HUES6 (cell line): ENCODE data around the gene SLC35A1.
A peak's percentile ranks its signal among the peaks of the same experiment; 100 is the strongest.
"Not testable (repeated sequence)": the region's sequence is repeated elsewhere in the genome, so short reads cannot be mapped to it uniquely, and the experiment has no call there.

Experiments used
- H3K27ac ChIP-seq: 2 replicates; pipeline ENCODE4 v1.7.0; 2013; ENCODE audit warnings: low read depth, mild to moderate bottlenecking, low read length, inconsistent platforms
- H3K27me3 ChIP-seq: 2 replicates; pipeline ENCODE4 v1.6.1; 2013; ENCODE audit warnings: low read length; ENCODE audit not compliant: control insufficient read depth, insufficient read depth
- H3K36me3 ChIP-seq: 2 replicates; pipeline ENCODE4 v1.6.1; 2013; ENCODE audit warnings: low read length; ENCODE audit not compliant: control insufficient read depth, insufficient read depth
- H3K4me1 ChIP-seq: 2 replicates; pipeline ENCODE4 v1.6.1; 2013; ENCODE audit warnings: low read length; ENCODE audit not compliant: control insufficient read depth, insufficient read depth
- H3K4me3 ChIP-seq: 2 replicates; pipeline ENCODE4 v1.5.1; 2013; ENCODE audit warnings: low read depth, low read length
- H3K9ac ChIP-seq: one replicate; pipeline ENCODE4 v1.6.1; 2013; ENCODE audit warnings: mild to moderate bottlenecking, low read length
- H3K9me3 ChIP-seq: 2 replicates; pipeline ENCODE4 v1.6.1; 2013; ENCODE audit warnings: low read depth, low read length; ENCODE audit not compliant: control insufficient read depth, insufficient read depth

The SLC35A1 gene

GRCh38 chr6:87483929-87484328 lies 11.2 kb downstream of the SLC35A1 start:
- Histone ChIP-seq H3K36me3 (no peaks in the 10 kb centered on the region), H3K27ac (no peak overlapping the region), H3K27me3 (no peaks in the 10 kb centered on the region), H3K9me3 (peaks cover 5% of the 10 kb centered on the region; the same call in 1 of the 2 replicates), H3K9ac (peak overlapping the region; percentile 6), H3K4me1 (peaks cover 12% of the 10 kb centered on the region), H3K4me3 (peak overlapping the region; percentile 2; the same call in 1 of the 2 replicates)

- Histone ChIP-seq H3K27ac (no peak overlapping the region), H3K9me3 (peaks cover 5% of the 10 kb centered on the region; the same call in 1 of the 2 replicates), H3K36me3 (no peaks in the 10 kb centered on the region), H3K9ac (no peak overlapping the region), H3K27me3 (no peaks in the 10 kb centered on the region), H3K4me1 (peaks cover 12% of the 10 kb centered on the region), H3K4me3 (no peak overlapping the region)
Measured at GRCh38 chr6:87484491-87484890, 11.7 kb downstream of the SLC35A1 start.

- Histone ChIP-seq H3K4me3 (no peak overlapping the region), H3K9me3 (peaks cover 5% of the 10 kb centered on the region; the same call in 1 of the 2 replicates), H3K27ac (no peak overlapping the region), H3K36me3 (no peaks in the 10 kb centered on the region), H3K4me1 (peaks cover 12% of the 10 kb centered on the region), H3K9ac (no peak overlapping the region), H3K27me3 (no peaks in the 10 kb centered on the region)
Measured at GRCh38 chr6:87487555-87487954, 14.8 kb downstream of the SLC35A1 start.

DNA sequence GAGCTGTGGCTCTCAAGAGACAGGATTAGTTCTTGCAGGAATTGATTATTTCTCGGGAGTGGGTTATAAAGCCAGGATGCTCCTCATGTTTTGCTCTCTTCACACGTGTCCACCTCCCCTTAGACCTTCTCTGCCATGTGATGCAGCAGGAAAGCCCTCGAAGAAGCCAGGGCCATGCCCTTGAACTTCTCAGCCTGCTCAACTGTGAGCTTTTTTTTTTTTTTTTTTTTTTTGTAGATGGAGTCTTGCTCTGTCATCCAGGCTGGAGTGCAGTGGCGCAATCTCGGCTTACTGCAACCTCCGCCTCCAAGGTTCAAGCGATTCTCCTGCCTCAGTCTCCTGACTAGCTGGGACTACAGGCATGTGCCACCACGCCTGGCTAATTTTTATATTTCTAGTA lies 16.6 kb downstream of the SLC35A1 start:
- not testable (repeated sequence) for H3K27me3 ChIP-seq, H3K27ac ChIP-seq, H3K9ac ChIP-seq, H3K4me3 ChIP-seq, H3K9me3 ChIP-seq, H3K4me1 ChIP-seq, H3K36me3 ChIP-seq

GRCh38 chr6:87494761-87495422 lies 22.1 kb downstream of the SLC35A1 start:
- Histone ChIP-seq H3K9me3 (no peaks in the 10 kb centered on the region), H3K27me3 (no peaks in the 10 kb centered on the region), H3K27ac (no peak overlapping the region), H3K4me3 (no peak overlapping the region), H3K36me3 (peaks cover 3% of the 10 kb centered on the region; the same call in 1 of the 2 replicates), H3K9ac (no peak overlapping the region), H3K4me1 (no peaks in the 10 kb centered on the region)

GRCh38 chr6:87498048-87498447 lies 25.3 kb downstream of the SLC35A1 start:
- no peak overlapping the region for H3K9ac ChIP-seq
- H3K27me3 ChIP-seq: no peaks in the 10 kb centered on the region
- no peak overlapping the region for H3K4me3 ChIP-seq
- H3K36me3 ChIP-seq: peaks cover 7% of the 10 kb centered on the region
- no peaks in the 10 kb centered on the region for H3K9me3 ChIP-seq
- H3K27ac ChIP-seq: no peak overlapping the region
- no peaks in the 10 kb centered on the region for H3K4me1 ChIP-seq

DNA sequence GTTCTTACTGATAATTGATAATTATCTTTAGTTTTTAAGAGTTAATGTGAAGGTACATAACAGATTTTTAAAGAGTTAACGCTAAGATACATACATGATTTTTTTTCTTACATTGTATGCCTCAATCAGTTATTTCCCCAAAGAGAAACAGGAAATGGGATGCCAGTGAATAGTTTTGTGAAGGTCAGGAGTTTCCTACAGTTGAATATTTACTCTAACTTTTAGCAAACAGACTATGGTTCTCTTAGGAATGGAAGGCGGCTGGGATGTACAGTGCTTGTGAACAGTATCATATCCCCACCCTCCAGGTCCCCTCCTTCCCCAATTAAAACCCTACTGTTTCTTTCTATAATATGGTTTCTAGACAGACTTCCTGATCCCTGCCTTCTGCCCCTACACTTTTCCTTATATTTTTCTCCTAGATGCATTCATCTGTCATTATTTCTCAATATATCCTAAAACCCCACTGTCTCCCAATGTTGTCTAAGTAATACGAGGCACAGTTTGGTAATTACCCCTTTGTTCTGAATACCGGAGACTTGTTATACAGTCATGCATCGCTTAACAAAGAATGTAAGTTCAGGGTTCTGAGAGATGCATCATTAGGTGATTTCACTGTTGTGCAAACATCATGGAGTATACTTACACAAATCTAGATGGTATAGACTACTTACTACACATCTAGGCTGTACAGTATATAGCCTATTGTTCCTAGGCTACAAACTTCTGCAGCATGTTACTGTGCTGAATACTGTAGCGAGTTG lies 29.2 kb downstream of the SLC35A1 start:
- H3K36me3 ChIP-seq: peaks cover 13% of the 10 kb centered on the region
- H3K9me3 ChIP-seq: no peaks in the 10 kb centered on the region
- H3K27me3 ChIP-seq: no peaks in the 10 kb centered on the region
- H3K9ac ChIP-seq: no peak overlapping the region
- H3K4me3 ChIP-seq: no peak overlapping the region
- no peak overlapping the region for H3K27ac ChIP-seq
- no peaks in the 10 kb centered on the region for H3K4me1 ChIP-seq

DNA sequence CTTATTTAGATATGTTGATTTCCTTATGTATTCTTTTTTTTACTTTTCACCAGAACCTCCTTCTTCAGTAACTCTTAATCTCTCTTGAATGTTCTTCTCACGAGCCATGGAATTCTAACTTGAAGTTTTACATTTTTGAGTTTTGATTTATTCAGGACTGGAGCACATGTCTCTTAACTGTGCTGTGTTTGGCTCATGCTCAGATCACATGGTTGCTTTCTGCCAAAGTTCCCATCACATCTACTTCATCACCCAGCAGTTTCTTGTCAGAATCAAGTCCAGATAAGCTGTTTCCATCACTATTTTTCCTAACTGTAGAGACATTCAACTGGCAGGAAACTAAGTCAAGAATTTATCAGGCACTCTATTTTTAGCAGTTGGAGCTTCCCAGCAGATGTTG lies 31.7 kb downstream of the SLC35A1 start:
- H3K4me3 ChIP-seq: no peak overlapping the region
- H3K9me3 ChIP-seq: no peaks in the 10 kb centered on the region
- H3K27me3 ChIP-seq: no peaks in the 10 kb centered on the region
- no peak overlapping the region for H3K9ac ChIP-seq
- H3K27ac ChIP-seq: no peak overlapping the region
- H3K4me1 ChIP-seq: no peaks in the 10 kb centered on the region
- peaks cover 27% of the 10 kb centered on the region for H3K36me3 ChIP-seq

DNA sequence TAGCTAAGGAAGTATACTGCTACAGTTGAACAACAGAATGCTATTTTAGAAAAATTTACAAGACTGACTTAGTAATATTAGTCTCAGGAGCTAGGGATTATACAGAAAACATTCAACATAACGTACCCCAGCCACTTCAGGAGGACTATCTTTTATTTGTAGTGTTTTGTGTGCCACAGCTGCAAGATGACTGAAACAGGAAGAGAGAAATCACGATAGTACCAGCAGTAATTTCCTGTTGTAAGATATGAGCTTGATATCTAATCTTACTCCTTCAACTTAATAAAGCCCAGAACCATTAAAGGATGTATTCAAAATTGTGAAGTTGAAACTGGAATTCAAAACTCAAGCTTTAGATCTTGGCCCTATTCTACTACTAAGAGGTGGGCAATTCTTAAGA lies 42.1 kb downstream of the SLC35A1 start:
- H3K4me3 ChIP-seq: no peak overlapping the region
- H3K4me1 ChIP-seq: no peaks in the 10 kb centered on the region
- H3K27ac ChIP-seq: no peak overlapping the region
- peaks cover 93% of the 10 kb centered on the region for H3K36me3 ChIP-seq
- H3K9ac ChIP-seq: no peak overlapping the region
- no peaks in the 10 kb centered on the region for H3K9me3 ChIP-seq
- H3K27me3 ChIP-seq: no peaks in the 10 kb centered on the region

DNA sequence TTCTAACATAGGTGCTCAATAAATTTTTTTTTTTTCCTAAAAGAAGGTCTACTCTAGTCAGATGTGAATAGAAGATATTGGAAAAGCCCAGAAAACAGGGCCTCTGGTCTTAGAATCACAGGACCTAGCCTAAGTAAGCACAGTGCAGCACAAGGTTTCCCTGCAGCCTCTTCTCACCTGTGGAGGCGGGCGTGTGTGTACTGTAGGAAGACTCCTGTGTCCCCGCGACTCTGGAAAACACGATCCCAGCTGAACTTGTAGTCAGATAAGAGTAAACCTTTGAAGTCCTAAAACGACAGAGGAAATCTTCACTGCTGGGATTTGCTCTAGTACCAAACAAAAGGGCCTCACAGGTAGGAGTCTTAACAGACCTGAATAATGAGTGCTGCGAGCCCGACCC lies 45.7 kb downstream of the SLC35A1 start:
- H3K4me1 ChIP-seq: no peaks in the 10 kb centered on the region
- no peaks in the 10 kb centered on the region for H3K27me3 ChIP-seq
- H3K36me3 ChIP-seq: peaks cover 79% of the 10 kb centered on the region
- no peak overlapping the region for H3K4me3 ChIP-seq
- H3K9ac ChIP-seq: no peak overlapping the region
- H3K9me3 ChIP-seq: no peaks in the 10 kb centered on the region
- no peak overlapping the region for H3K27ac ChIP-seq

DNA sequence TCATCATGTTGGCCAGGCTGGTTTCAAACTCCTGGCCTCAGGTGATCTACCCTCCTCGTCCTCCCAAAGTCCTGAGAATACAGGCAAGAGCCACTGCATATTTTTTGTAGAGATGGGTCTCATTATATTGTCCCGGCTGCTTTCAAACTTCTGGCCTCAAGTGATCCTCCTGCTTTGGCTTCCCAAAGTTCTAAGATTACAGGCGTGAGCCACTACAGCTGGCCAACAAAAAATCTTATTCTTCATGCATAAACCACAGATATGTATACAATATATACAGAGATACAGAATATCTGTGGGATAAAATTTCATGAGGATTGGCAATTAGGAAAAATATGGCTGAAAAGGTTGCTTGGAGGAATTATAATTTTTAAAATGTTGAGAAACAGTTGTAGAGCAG lies 49.9 kb downstream of the SLC35A1 start:
- H3K36me3 ChIP-seq: peaks cover 59% of the 10 kb centered on the region
- H3K27ac ChIP-seq: no peak overlapping the region
- H3K9me3 ChIP-seq: no peaks in the 10 kb centered on the region
- no peaks in the 10 kb centered on the region for H3K4me1 ChIP-seq
- H3K27me3 ChIP-seq: no peaks in the 10 kb centered on the region
- no peak overlapping the region for H3K4me3 ChIP-seq
- no peak overlapping the region for H3K9ac ChIP-seq
